PFSK-1 (cell line): ENCODE results near the gene MAP1S.

ENCODE experiments used
- FOXP2 ChIP-seq: optimal IDR thresholded peaks from 2 replicates; pipeline ENCODE3; 2011; ENCODE audit warnings: borderline replicate concordance, control low read depth, inconsistent platforms; ENCODE audit not compliant: insufficient read depth; ENCODE audit errors: extremely low read length, extremely low read depth
- POLR2AphosphoS5 ChIP-seq: IDR thresholded peaks from 2 replicates; pipeline ENCODE4 v1.6.1; 2012; ENCODE audit warnings: low read depth, mild to moderate bottlenecking, control low read depth, low read length, moderate library complexity
- SIN3A ChIP-seq: IDR thresholded peaks from 2 replicates; pipeline ENCODE4 v1.6.1; 2012; ENCODE audit warnings: mild to moderate bottlenecking, low read length, moderate library complexity, borderline replicate concordance; ENCODE audit not compliant: insufficient read depth
- TAF1 ChIP-seq: IDR thresholded peaks from 2 replicates; pipeline ENCODE4 v1.6.1; 2012; ENCODE audit warnings: low read length, control low read depth, borderline replicate concordance; ENCODE audit not compliant: insufficient read depth
- TF ChIP-seq, protein P1 (sequence below), 2 experiments: IDR thresholded peaks; 2 replicates each; pipeline versions ENCODE4 v1.6.1 to v1.8.0; 2011 to 2012; ENCODE audit warnings: low read depth in 2 of 2, low read length in 2 of 2, control low read depth in 1 of 2, inconsistent platforms in 1 of 2, mild to moderate bottlenecking in 1 of 2, moderate library complexity in 1 of 2; ENCODE audit not compliant: insufficient read depth in 1 of 2

Gene MAP1S

DNA sequence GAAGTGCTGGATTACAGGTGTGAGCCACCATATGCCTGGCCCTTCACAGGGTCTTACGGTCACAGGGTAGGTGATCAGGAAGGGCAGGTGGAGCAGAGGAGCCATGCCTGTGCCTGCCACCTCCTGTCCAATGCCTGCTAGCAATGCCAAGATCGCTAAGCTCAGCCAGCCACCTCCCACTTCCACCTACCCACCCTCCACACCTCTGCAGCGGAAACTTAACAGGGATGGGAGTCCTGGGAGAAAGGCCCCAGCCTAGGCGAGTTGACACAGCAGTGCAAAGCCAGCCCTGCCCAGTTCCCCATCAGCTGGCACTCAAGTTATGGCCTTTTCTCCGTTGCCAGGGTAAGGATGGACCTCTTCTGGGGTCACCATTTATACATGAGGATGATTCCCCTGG, 16.1 kb downstream of the MAP1S start:
- no peak for TF ChIP-seq FOXP2
- TF ChIP-seq POLR2AphosphoS5: 0 out of 2 replicates have a peak, but pooled peaks have one; percentile 18
- TF ChIP-seq TAF1: no peak
- TF ChIP-seq, protein P1, sequence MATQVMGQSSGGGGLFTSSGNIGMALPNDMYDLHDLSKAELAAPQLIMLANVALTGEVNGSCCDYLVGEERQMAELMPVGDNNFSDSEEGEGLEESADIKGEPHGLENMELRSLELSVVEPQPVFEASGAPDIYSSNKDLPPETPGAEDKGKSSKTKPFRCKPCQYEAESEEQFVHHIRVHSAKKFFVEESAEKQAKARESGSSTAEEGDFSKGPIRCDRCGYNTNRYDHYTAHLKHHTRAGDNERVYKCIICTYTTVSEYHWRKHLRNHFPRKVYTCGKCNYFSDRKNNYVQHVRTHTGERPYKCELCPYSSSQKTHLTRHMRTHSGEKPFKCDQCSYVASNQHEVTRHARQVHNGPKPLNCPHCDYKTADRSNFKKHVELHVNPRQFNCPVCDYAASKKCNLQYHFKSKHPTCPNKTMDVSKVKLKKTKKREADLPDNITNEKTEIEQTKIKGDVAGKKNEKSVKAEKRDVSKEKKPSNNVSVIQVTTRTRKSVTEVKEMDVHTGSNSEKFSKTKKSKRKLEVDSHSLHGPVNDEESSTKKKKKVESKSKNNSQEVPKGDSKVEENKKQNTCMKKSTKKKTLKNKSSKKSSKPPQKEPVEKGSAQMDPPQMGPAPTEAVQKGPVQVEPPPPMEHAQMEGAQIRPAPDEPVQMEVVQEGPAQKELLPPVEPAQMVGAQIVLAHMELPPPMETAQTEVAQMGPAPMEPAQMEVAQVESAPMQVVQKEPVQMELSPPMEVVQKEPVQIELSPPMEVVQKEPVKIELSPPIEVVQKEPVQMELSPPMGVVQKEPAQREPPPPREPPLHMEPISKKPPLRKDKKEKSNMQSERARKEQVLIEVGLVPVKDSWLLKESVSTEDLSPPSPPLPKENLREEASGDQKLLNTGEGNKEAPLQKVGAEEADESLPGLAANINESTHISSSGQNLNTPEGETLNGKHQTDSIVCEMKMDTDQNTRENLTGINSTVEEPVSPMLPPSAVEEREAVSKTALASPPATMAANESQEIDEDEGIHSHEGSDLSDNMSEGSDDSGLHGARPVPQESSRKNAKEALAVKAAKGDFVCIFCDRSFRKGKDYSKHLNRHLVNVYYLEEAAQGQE (IDR thresholded peaks at IDR 0.05; ENCODE audit: insufficient read depth in 1 of 2, low read depth in 2 of 2, low read length in 2 of 2): no peak
- TF ChIP-seq SIN3A: no peak

- TF ChIP-seq, protein P1 (IDR thresholded peaks at IDR 0.05; ENCODE audit: insufficient read depth in 1 of 2, low read depth in 2 of 2, low read length in 2 of 2): no peak
- TF ChIP-seq POLR2AphosphoS5 (no peak), TAF1 (no peak), FOXP2 (no peak), SIN3A (no peak)
These were observed 18.4 kb downstream of the MAP1S start for GRCh38 chr19:17737690-17738153.

DNA sequence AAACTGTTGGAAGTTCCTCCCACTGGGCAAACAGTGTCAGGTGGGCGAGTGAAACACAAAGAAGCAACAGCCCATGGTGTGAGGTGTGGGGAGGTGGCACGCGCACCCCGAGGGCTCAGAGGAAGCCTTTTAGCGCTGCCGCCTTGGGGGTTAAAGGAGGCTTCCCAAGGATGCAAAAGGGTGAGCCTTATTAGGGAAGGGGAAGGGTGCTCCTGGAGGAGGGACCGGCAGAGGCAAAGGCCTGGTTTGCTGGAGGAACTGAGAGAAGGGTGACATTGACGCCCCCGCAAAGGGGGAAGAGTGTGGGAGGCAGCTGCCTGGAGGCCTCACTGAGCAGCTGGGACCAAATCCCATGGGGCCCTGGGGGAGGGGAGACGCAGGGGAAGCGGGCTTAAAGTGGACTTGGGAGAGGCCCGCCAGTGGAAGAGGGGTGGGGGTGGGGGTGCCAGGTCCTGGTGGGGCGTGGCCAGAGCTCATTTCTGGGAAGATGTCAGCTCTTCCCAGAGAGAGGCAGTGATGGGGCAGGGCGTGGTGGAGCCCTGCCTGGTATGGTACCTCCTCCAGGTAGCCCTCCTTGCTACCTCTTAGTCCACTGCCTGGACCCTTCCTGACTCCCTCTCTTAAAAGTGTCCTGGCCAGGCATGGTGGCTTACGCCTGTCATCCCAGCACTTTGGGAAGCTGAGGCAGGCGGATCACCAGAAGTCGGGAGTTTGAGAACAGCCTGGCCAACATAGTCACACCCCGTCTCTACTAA, 20.0 kb downstream of the MAP1S start:
- TF ChIP-seq, protein P1 (IDR thresholded peaks at IDR 0.05; ENCODE audit: insufficient read depth in 1 of 2, low read depth in 2 of 2, low read length in 2 of 2): no peak
- no peak for TF ChIP-seq FOXP2
- TF ChIP-seq TAF1: no peak
- no peak for TF ChIP-seq SIN3A
- TF ChIP-seq POLR2AphosphoS5: no peak

DNA sequence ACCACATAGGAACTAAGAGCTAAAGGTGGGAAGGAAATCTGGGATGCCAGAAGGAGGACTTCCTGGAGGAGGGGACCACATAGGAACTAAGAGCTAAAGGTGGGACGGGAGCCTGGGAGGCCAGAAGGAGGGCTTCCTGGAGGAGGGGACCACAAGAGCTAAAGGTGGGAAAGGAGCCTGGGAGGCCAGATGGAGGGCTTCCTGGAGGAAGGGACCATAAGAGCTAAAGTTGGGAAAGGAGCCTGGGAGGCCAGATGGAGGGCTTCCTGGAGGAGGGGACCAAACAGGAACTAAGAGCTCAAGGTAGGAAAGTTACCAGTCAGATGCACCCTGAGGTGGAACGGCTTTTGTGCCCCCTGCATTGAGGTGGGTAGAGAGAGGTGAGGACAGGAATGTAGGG, 22.2 kb downstream of the MAP1S start:
- TF ChIP-seq, protein P1 (IDR thresholded peaks at IDR 0.05; ENCODE audit: insufficient read depth in 1 of 2, low read depth in 2 of 2, low read length in 2 of 2): no peak
- TF ChIP-seq FOXP2 (no peak), SIN3A (no peak), TAF1 (no peak), POLR2AphosphoS5 (no peak)
